Mucosa of descending colon (tissue), 3 donors: ENCODE results near the gene PTGER3. TPM values are rescaled to one million over a fixed set of nuclear protein-coding genes. Genes with fewer than 3 reads are reported as not detected.

ENCODE experiments used
- ATAC-seq: fragments of 200-7000 bp; cut with Tn5 transposase; one replicate; pipeline ENCODE4 v1.9.1; 2020; ENCODE audit warnings: mild to moderate bottlenecking, moderate library complexity
- DNase-seq, 3 donors: peaks; one replicate each; pipeline ENCODE4 v3.0.0-alpha.2; 2020
- H3K36me3 ChIP-seq: fragments of 200-600 bp; one replicate; pipeline ENCODE4 v1.8.0; 2021; ENCODE audit warnings: low read depth, mild to moderate bottlenecking
- H3K4me1 ChIP-seq: fragments of 200-600 bp; one replicate; pipeline ENCODE4 v1.8.0; 2021; ENCODE audit warnings: low read depth, mild to moderate bottlenecking
- H3K4me3 ChIP-seq: fragments of 200-600 bp; one replicate; pipeline ENCODE4 v1.8.0; 2021; ENCODE audit warnings: mild to moderate bottlenecking
- H3K9me3 ChIP-seq: fragments of 200-600 bp; one replicate; pipeline ENCODE4 v1.8.0; 2021; ENCODE audit warnings: mild to moderate bottlenecking
- intact Hi-C, 2 donors: fragments of 100-400 bp; cut with DNase I in 1 of 2; cut with micrococcal nuclease in 1 of 2; formaldehyde crosslinking; loops; one replicate each; pipeline versions ENCODE4 v1.11.0 to v1.11.1; 2022; cut with DNase I, micrococcal nuclease
- total RNA-seq, 3 donors: library from RNA; stranded (reverse); fragmentation: NEBNext Ultra II Directional in 2 of 3; extraction: Animal tissue kit (Norgen Biotek cat#: 25700) in 2 of 3; gene quantifications; one replicate each; pipeline versions ENCODE4 v1.2.1 to v1.2.4, GENCODE V29; 2021 to 2023
- TF ChIP-seq, protein P1 (sequence below): fragments of 200-600 bp; IDR thresholded peaks from one replicate; pipeline ENCODE4 v1.8.0; 2022; ENCODE audit warnings: antibody characterized with exemption, mild to moderate bottlenecking
- donor health status: DM: no; HTN: no; CAD: no; lungs with moderate emphysema.
- donor health status: DM: no; HTN: no; CAD: no.
- donor health status: DM: no; HTN: yes; CAD: no.

The PTGER3 gene
- total RNA-seq, 3 donors from 2014 or later: 1.2 to 19.7 (median 1.3) TPM

DNA sequence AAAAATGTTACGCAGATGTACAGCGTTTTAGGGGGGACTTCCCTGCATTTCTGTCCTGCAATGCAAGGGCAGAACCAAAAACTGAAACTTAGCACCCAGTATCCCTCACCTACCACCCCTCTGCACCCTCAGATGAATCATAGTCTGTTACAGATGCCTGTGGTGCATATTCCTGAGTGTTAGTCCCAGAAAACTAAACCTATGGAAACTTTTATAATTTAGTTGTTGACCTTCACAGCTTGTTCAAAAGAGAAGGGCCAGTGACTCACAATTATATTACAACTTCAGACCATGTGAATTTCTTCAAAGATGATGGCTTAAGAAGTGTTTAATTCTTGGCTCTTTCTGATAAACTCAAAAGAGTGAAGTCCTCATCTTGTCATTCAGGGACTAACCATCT is 5.8 kb downstream of the PTGER3 start:
- H3K4me1 ChIP-seq: no peaks in the 10 kb centered on the region
- H3K9me3 ChIP-seq: no peaks in the 10 kb centered on the region
- DNase-seq (no peak), ATAC-seq (no peak)
- intact Hi-C loops: no loop called here
- no peak overlapping the region for H3K4me3 ChIP-seq
- TF ChIP-seq, protein P1, sequence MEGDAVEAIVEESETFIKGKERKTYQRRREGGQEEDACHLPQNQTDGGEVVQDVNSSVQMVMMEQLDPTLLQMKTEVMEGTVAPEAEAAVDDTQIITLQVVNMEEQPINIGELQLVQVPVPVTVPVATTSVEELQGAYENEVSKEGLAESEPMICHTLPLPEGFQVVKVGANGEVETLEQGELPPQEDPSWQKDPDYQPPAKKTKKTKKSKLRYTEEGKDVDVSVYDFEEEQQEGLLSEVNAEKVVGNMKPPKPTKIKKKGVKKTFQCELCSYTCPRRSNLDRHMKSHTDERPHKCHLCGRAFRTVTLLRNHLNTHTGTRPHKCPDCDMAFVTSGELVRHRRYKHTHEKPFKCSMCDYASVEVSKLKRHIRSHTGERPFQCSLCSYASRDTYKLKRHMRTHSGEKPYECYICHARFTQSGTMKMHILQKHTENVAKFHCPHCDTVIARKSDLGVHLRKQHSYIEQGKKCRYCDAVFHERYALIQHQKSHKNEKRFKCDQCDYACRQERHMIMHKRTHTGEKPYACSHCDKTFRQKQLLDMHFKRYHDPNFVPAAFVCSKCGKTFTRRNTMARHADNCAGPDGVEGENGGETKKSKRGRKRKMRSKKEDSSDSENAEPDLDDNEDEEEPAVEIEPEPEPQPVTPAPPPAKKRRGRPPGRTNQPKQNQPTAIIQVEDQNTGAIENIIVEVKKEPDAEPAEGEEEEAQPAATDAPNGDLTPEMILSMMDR: no peak
- no peaks in the 10 kb centered on the region for H3K36me3 ChIP-seq

DNA sequence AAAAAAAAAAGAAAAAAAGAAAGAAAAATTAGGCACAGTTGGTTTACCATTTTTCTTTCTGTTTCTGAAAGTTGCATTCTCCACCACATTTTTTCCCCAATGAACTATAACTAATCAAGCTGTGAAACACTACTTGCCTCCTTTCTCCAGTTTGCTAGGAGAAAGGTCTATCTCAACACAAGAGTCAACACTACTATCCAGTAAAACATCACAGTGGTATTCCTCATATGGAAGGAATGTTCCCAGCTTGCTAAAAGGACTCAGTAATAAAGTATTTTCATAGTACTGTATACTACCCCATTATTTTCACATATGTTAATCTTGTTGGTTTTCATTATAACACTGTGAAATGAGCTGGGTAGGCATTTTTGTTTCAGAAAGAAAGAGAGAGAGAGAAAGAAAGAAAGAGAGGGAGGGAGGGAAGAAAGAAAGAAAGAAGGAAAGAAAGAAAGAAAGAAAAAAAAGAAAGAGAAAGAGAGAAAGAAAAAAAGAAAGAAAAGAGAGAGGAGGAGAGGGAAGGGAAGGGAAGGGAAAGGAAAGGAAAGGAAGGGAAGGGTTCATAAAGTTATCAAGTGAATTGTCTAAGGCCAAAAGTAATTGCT is 7.9 kb downstream of the PTGER3 start:
- intact Hi-C loops: no loop called here
- H3K4me3 ChIP-seq: no peak overlapping the region
- ATAC-seq: no peak
- TF ChIP-seq, protein P1: no peak
- H3K4me1 ChIP-seq: no peaks in the 10 kb centered on the region
- DNase-seq: no peak
- H3K9me3 ChIP-seq: no peaks in the 10 kb centered on the region
- H3K36me3 ChIP-seq: no peaks in the 10 kb centered on the region

DNA sequence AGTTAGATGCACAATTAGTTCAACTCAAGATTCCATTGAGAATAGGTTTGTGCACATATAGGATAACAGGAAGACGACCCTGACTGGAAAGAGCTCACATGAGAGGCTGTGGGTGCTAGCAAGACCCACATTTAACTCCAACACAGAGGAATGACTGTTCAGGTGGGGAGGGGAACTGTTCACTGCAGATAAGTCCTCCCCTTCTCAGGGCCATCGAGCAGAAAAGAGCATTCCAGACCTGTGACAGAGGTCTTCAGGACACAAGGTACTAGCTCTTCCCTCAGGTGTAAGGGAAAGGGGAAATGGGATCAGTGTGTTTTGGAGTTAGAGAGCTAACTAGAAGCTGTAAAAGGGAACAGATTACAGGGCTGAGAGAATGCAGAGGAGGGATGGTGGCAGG is 8.7 kb downstream of the PTGER3 start:
- H3K4me3 ChIP-seq: no peak overlapping the region
- intact Hi-C loops: no loop called here
- DNase-seq: no peak
- TF ChIP-seq, protein P1: no peak
- no peaks in the 10 kb centered on the region for H3K4me1 ChIP-seq
- no peaks in the 10 kb centered on the region for H3K36me3 ChIP-seq
- no peaks in the 10 kb centered on the region for H3K9me3 ChIP-seq
- ATAC-seq: no peak

DNA sequence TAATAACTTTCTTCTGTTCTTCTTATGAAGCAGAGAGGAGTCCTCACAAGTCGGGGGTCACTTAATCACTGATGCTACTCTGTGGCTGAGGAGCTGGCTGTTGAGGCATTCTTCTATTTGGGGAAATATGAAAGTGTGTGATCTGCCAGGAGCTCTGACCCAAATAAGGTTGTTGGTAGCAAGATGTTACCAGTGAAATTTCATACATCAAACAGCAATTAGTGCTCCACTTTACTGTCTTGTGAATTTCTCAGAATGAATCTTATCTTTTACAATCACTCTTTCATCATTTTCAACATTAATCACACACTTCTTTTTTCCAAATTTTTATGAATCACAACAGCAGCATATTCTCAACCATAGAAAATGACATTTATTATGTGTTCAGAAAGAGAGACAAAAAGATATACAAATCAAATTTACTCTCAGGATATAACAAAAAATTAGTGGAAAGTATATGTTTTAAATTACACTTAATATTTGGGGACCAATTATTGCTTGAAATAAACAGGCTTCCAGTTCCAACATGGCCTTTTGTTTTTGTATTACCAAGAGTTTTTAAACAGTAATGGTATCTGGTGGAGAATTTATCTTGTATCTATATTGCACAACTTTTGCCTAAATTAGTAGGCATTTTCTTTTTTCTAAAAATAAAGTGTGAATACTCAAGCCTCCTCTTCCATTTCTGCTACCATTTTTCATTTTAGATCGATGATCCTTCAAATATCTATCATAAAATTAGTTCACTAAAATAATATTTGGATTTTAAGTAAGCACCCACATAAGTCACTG is 9.6 kb downstream of the PTGER3 start:
- H3K36me3 ChIP-seq: no peaks in the 10 kb centered on the region
- DNase-seq (no peak), ATAC-seq (no peak)
- TF ChIP-seq, protein P1: no peak
- H3K4me1 ChIP-seq: no peaks in the 10 kb centered on the region
- H3K9me3 ChIP-seq: no peaks in the 10 kb centered on the region
- H3K4me3 ChIP-seq: no peak overlapping the region
- intact Hi-C loops: no loop called here

DNA sequence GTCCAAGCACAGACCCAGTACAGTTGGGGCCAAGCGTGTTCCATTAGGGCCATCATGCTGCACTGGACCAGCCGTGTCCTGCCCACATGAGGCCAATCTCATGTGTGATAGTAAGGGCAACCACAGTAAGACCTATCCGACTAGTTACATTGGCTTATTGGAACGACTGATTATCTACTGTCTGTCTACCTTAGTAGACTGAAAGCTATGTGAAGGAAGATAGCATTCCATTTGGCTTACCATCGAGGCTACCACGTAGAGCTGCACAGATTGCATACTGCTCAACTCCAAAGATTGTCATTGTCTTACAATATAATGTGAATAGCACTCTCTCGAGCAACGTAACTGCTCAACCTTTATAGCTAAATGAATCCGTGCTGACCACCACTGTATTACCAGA is 10.6 kb downstream of the PTGER3 start:
- intact Hi-C loops: no loop called here
- H3K36me3 ChIP-seq: no peaks in the 10 kb centered on the region

More for the DNA sequence above, 10.6 kb downstream of the PTGER3 start:
- no peak for ATAC-seq
- H3K9me3 ChIP-seq: no peaks in the 10 kb centered on the region
- DNase-seq: no peak
- no peak overlapping the region for H3K4me3 ChIP-seq
- TF ChIP-seq, protein P1: no peak
- no peaks in the 10 kb centered on the region for H3K4me1 ChIP-seq
